Chondrocyte (in vitro differentiated cells): ENCODE results near the gene DNAJC8. TPM values are rescaled to one million over a fixed set of nuclear protein-coding genes. Genes with fewer than 3 reads are reported as not detected.

ENCODE experiments used
- DNase-seq: peaks from one replicate; pipeline ENCODE4 v3.0.0; 2021; ENCODE audit warnings: mixed read lengths, low spot score
- H3K27ac Mint-ChIP-seq: one replicate; pipeline ENCODE4 v1.8.0; 2021; ENCODE audit warnings: mild to moderate bottlenecking, moderate library complexity, mixed read lengths; ENCODE audit not compliant: unreplicated experiment
- H3K27me3 Mint-ChIP-seq: 2 replicates; pipeline ENCODE4 v1.8.0; 2021; ENCODE audit warnings: low read depth, mixed read lengths
- H3K36me3 Mint-ChIP-seq: 2 replicates; pipeline ENCODE4 v1.8.0; 2021; ENCODE audit warnings: low read depth, mixed read lengths
- H3K4me1 Mint-ChIP-seq: 2 replicates; pipeline ENCODE4 v1.8.0; 2021; ENCODE audit warnings: low read depth, mild to moderate bottlenecking, mixed read lengths
- H3K4me3 Mint-ChIP-seq: one replicate; pipeline ENCODE4 v1.8.0; 2021; ENCODE audit warnings: mild to moderate bottlenecking, moderate library complexity, mixed read lengths; ENCODE audit not compliant: unreplicated experiment
- H3K9me3 Mint-ChIP-seq: 2 replicates; pipeline ENCODE4 v1.8.0; 2021; ENCODE audit warnings: low read depth, mixed read lengths
- CTCF ChIP-seq: fragments of 200-600 bp; sonication (generic); IDR thresholded peaks from 2 replicates; pipeline ENCODE4 v1.5.0; 2021; ENCODE audit warnings: antibody characterized with exemption, mild to moderate bottlenecking, moderate library complexity
- total RNA-seq: library from RNA; stranded (reverse); gene quantifications from 3 replicates; pipeline ENCODE4 v1.2.1, GENCODE V29; 2021

The DNAJC8 gene
- total RNA-seq, 1 donor from 2014 or later, result 72.8 TPM

- DNase-seq, result no peak
- Mint-ChIP-seq H3K9me3 (no peaks in the 10 kb centered on the region), H3K36me3 (peaks cover 12% of the 10 kb centered on the region), H3K27me3 (no peaks in the 10 kb centered on the region), H3K4me3 (peak overlapping the region; percentile 8), H3K27ac (peak overlapping the region; percentile 29), H3K4me1 (peaks cover 73% of the 10 kb centered on the region)
- no peak for TF ChIP-seq CTCF
These were observed 34.1 kb upstream of the DNAJC8 start for GRCh38 chr1:28266920-28267322.

GRCh38 chr1:28265577-28265976 is 32.7 kb upstream of the DNAJC8 start:
- Mint-ChIP-seq H3K27ac (peak overlapping the region; percentile 51), H3K9me3 (no peaks in the 10 kb centered on the region), H3K4me3 (no peak overlapping the region), H3K27me3 (no peaks in the 10 kb centered on the region), H3K4me1 (peaks cover 87% of the 10 kb centered on the region), H3K36me3 (peaks cover 5% of the 10 kb centered on the region)
- no peak for DNase-seq
- no peak for TF ChIP-seq CTCF

- peaks cover 3% of the 10 kb centered on the region for H3K36me3 Mint-ChIP-seq
- H3K27ac Mint-ChIP-seq, result peak overlapping the region; percentile 45
- no peak for DNase-seq
- no peaks in the 10 kb centered on the region for H3K27me3 Mint-ChIP-seq
- peaks cover 87% of the 10 kb centered on the region for H3K4me1 Mint-ChIP-seq
- no peak for TF ChIP-seq CTCF
- no peaks in the 10 kb centered on the region for H3K9me3 Mint-ChIP-seq
- H3K4me3 Mint-ChIP-seq, result no peak overlapping the region
These were observed 32.1 kb upstream of the DNAJC8 start for GRCh38 chr1:28264897-28265296.

GRCh38 chr1:28260803-28261174 is 28.0 kb upstream of the DNAJC8 start:
- Mint-ChIP-seq H3K4me1 (peaks cover 63% of the 10 kb centered on the region), H3K27me3 (no peaks in the 10 kb centered on the region), H3K4me3 (peak overlapping the region; percentile 84), H3K9me3 (no peaks in the 10 kb centered on the region), H3K27ac (peak overlapping the region; percentile 83), H3K36me3 (peaks cover 2% of the 10 kb centered on the region)
- TF ChIP-seq CTCF, result no peak
- DNase-seq, result no peak

- Mint-ChIP-seq H3K4me1 (peaks cover 57% of the 10 kb centered on the region), H3K4me3 (peak overlapping the region; percentile 84), H3K27me3 (no peaks in the 10 kb centered on the region), H3K9me3 (no peaks in the 10 kb centered on the region), H3K36me3 (peaks cover 2% of the 10 kb centered on the region), H3K27ac (peak overlapping the region; percentile 100)
- TF ChIP-seq CTCF, result no peak
- peak; percentile 95 for DNase-seq
These were observed 27.3 kb upstream of the DNAJC8 start for GRCh38 chr1:28259934-28260802.
